GM08714 (cell line): ENCODE data around the gene IRGC.

Experiments
- H3K4me3 ChIP-seq: fragments of 200-500 bp; sonication (Bioruptor generic); 2 replicates; pipeline ENCODE4 v1.5.1; 2014; ENCODE audit warnings: mild to moderate bottlenecking, low read length, inconsistent platforms
- ZNF274 ChIP-seq: IDR thresholded peaks from 2 replicates; pipeline ENCODE4 v1.6.1; 2012; ENCODE audit warnings: mild to moderate bottlenecking, low read depth, low read length

The IRGC gene

DNA sequence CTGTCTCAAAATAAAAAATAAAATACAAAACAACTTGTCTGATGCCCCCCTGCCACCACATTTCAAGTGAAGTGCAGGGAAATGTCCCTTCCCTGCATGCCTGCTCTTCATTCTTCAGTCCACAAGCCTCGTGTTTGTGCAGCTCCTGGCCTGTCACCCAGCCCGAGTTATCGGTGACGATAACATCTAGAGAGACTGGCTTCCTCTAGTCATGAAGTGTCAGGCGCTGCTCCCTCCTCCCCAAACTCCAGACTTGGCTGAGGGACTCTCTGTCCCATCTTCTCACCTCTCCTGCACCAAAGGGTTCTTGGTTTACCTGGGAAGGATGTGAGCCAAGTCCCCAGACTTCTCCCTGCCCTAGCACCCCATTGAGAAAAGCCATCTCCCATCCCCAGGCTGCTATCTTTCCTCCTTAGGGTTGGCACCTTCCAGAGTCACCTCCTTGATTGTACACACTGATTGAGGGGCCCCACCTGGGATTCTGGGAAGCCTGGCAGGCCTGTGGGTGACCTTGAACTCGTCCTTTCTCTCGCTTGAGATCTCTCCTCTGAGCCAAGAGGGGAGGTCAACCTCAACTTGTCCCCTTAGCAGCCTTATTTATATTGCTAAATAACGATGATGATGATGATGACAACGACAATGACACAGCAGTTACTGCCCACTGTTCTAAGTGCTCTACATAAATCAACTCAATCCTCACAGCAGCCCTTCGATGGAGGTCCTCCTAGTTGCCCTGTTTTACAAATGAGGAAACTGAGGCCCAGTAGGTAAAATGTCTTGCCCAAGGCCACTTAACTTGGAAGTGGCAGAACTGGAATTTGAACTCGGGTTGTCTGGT is 32.8 kb upstream of the IRGC start:
- no peak overlapping the region for H3K4me3 ChIP-seq
- TF ChIP-seq ZNF274: no peak

GRCh38 chr19:43683905-43684304 is 32.0 kb upstream of the IRGC start:
- no peak for TF ChIP-seq ZNF274
- no peak overlapping the region for H3K4me3 ChIP-seq

GRCh38 chr19:43684326-43684725 is 31.6 kb upstream of the IRGC start:
- TF ChIP-seq ZNF274: no peak
- no peak overlapping the region for H3K4me3 ChIP-seq

GRCh38 chr19:43687660-43687997 is 28.2 kb upstream of the IRGC start:
- H3K4me3 ChIP-seq: no peak overlapping the region
- no peak for TF ChIP-seq ZNF274

GRCh38 chr19:43688059-43688701 is 27.7 kb upstream of the IRGC start:
- no peak for TF ChIP-seq ZNF274
- no peak overlapping the region for H3K4me3 ChIP-seq

GRCh38 chr19:43690444-43690843 is 25.4 kb upstream of the IRGC start:
- H3K4me3 ChIP-seq: no peak overlapping the region
- TF ChIP-seq ZNF274: no peak

- TF ChIP-seq ZNF274: no peak
- no peak overlapping the region for H3K4me3 ChIP-seq
Observed at GRCh38 chr19:43690890-43691289, 25.0 kb upstream of the IRGC start.

DNA sequence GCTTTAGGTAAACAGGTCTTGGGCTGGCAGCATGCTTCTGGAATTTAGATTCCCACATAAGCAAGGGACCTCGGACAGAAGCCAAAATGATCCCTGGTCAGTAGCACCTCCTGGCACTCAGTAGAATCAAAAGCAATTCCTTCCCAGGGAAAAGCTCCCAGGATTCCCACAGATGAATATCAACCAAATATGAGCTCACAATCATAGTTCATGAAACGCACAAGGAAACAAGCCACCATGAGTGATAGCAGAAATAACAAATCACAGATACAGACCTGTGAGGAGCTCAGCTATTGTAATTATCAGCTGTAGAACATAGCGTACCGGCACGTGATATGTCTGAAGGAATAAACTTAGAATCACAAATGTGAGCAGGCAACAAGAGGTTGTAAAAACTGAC is 24.1 kb upstream of the IRGC start:
- TF ChIP-seq ZNF274: no peak
- H3K4me3 ChIP-seq: no peak overlapping the region

DNA sequence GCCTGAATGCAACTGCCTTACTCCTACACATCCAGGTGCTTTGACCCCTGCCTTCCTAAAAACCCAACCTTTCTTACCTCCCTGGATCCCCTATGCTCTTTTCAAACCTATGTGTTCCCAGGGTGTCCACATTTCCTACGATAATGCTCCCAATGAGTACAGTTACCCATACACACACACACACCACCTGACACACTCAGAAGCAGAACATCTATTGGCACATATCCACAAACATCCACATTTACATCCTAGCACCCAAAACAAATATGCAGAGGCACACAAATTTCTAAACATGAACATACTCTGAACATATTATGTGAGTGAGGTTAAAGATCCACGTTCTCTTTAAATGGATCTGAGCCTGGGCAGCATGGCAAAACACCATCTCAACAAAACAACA is 23.5 kb upstream of the IRGC start:
- H3K4me3 ChIP-seq: no peak overlapping the region
- TF ChIP-seq ZNF274: no peak

DNA sequence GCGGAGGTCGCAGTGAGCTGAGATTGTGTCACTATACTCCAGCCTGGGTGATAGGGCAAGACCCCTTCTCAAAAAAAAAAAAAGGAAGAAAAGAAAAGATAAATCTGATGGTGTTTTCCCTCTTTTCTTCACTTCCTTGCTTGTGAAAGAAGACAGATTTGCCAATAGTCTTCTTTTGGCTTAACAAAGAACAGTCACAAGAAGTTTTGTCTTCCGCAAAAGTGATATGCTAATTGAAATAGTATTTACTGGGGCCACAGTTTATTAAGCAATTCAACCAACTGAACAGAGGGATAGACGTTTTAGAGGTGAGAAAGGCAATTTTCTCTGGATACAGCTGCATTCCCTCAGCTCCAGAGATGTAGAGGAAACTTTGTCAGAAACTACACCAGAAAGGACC is 23.0 kb upstream of the IRGC start:
- no peak for TF ChIP-seq ZNF274
- H3K4me3 ChIP-seq: no peak overlapping the region

DNA sequence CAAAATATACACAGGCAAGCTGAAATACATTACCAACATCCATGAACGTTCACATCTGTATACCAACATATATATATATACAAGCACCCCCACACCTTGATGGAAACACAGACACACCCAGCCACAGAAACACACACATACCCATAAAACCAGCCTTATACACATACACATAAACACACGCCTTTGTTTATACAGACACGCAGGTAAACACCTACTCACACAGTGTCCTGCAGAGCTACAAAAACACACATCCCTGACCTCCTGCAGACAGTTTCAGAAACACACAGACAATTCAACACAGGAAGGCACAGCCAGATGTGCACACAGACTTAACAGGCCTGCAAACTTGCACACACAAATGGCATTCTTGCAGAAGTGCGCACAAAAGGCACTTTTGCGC is 21.3 kb upstream of the IRGC start:
- no peak overlapping the region for H3K4me3 ChIP-seq
- TF ChIP-seq ZNF274: no peak

DNA sequence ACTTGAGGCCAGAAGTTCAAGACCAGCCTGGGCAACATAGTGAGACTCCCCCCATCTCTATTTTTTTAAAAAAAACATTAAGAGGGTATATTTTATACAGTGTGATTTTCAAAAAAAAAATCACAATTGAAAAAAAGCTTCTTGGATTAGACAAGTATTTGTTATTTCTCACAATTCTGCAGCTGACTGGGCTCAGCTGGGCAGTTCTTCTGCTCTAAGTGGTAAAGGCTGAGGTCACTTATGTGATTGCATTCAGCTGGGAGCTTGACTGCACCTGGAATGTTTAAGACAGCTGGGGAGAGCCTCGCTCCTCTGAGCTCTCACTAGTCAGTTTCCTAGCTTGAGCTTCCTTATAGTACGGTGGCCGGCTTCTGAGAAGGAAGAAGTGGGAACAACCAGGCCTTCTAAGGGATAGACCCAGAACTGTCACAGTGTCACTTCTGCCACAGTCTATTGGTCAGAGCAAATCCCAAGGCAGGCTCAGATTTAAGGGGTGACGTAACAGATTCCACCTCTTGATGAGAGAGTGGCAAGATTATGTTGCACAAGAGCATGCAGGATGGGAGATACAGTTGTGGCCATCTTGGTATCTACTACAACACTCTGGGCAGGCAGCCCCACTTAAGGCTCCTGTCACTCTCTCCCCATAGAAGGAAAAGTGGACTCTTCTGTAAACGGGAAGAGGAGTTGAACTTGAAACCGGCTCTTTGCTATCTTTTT is 19.7 kb upstream of the IRGC start:
- no peak for TF ChIP-seq ZNF274
- no peak overlapping the region for H3K4me3 ChIP-seq

DNA sequence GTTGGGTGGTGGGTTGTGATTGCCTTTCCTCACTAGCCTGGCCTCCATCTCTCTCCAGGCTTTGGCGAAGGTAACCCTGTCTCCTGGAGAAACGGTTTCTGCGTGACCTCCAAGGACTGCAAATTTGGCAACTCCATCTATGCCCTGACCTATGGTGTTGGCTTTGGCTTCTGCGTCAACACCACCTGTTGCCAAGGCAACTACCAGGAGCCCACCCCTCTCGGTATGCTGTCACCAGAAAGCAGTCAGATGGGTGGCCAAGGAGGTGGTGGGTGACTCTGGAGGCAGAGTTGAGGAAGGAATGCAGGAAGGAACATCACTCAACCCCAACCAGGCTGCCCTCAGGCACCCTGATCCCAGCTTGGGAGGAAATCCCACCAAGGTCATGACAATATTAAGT is 18.6 kb upstream of the IRGC start:
- no peak overlapping the region for H3K4me3 ChIP-seq
- TF ChIP-seq ZNF274: no peak

DNA sequence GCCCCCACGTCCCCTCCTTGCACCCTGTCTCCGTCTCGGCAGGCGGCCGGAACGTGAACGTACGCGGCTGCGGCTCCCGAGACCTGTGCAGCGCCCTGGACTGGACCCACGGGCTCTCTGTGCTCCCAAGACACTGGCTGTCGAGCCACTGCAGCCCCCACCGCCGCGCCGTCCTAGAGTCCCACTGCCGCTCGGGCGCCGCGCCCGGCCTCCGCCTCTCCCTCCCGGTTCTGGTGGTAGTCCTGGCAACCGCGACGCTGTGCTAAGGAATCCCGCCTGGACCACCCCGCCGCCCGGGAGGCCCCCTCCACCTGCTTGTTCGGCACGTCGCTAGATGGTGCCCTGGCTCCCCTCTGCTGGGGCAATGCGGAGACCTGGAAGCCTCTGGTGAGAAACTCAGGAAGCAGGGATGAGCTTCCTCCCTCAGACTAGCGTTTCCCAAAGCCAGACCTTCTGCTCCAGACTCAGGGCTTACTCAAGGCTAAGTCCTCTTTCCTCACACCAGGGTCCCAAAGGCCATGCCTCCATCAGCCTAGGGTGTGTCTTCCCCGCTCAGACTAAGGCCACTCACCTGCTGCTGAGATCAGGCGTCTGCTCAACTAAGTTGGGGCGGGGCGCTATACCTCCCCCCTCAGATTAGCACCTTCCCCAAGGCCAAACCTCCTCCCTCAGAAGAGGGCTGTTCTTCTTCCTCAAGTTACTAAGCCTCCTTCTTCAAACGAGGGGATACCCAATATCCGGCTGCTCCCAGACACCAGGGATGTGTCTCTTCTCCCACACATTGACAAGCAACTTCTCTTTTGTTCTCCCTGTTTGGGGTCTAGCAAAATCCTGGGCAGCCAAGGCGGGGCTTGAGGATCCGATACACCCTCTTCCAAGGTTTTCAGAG is 16.1 kb upstream of the IRGC start:
- no peak for TF ChIP-seq ZNF274
- H3K4me3 ChIP-seq: no peak overlapping the region
